H9 (cell line): ENCODE results near the gene R3HCC1L. TPM values are rescaled to one million over a fixed set of nuclear protein-coding genes. Genes with fewer than 3 reads are reported as not detected.

Source experiments
- DNase-seq: peaks from one replicate; pipeline ENCODE4 v3.0.0-alpha.2; 2017
- H2AFZ ChIP-seq: one replicate; pipeline ENCODE4 v1.6.1; 2013; ENCODE audit warnings: mild to moderate bottlenecking, low read length, control low read depth, moderate library complexity
- H2AK5ac ChIP-seq: 2 replicates; pipeline ENCODE4 v1.6.1; 2013; ENCODE audit warnings: low read length, control low read depth, mixed read lengths; ENCODE audit not compliant: insufficient read length
- H2BK120ac ChIP-seq: one replicate; pipeline ENCODE4 v1.6.1; 2013; ENCODE audit warnings: low read depth, mild to moderate bottlenecking, low read length, control low read depth, inconsistent platforms; ENCODE audit not compliant: poor library complexity, severe bottlenecking
- H2BK12ac ChIP-seq: 2 replicates; pipeline ENCODE4 v1.6.1; 2013; ENCODE audit warnings: low read length, control low read depth, mixed read lengths, low read depth; ENCODE audit not compliant: insufficient read length
- H2BK15ac ChIP-seq: 2 replicates; pipeline ENCODE4 v1.6.1; 2013; ENCODE audit warnings: low read depth, low read length, control low read depth
- H2BK20ac ChIP-seq: one replicate; pipeline ENCODE4 v1.6.1; 2013; ENCODE audit warnings: low read depth, mild to moderate bottlenecking, low read length, control low read depth, inconsistent platforms; ENCODE audit not compliant: poor library complexity, severe bottlenecking
- H2BK5ac ChIP-seq: 2 replicates; pipeline ENCODE4 v1.6.1; 2013; ENCODE audit warnings: low read length, control low read depth, mixed read lengths; ENCODE audit not compliant: insufficient read length
- H3K14ac ChIP-seq: 2 replicates; pipeline ENCODE4 v1.6.1; 2013; ENCODE audit warnings: low read length, control low read depth; ENCODE audit not compliant: insufficient read depth
- H3K18ac ChIP-seq: 2 replicates; pipeline ENCODE4 v1.6.1; 2013; ENCODE audit warnings: low read depth, mild to moderate bottlenecking, mixed read lengths, low read length, control low read depth; ENCODE audit not compliant: insufficient read length
- H3K23ac ChIP-seq: 2 replicates; pipeline ENCODE4 v1.6.1; 2013; ENCODE audit warnings: low read length, control low read depth, mixed read lengths, low read depth; ENCODE audit not compliant: insufficient read length
- H3K23me2 ChIP-seq: 2 replicates; pipeline ENCODE4 v1.6.1; 2013; ENCODE audit warnings: low read depth, mild to moderate bottlenecking, mixed read lengths, low read length, control low read depth; ENCODE audit not compliant: insufficient read length, poor library complexity, severe bottlenecking
- H3K27ac ChIP-seq: 2 replicates; pipeline ENCODE4 v1.5.1; 2013; ENCODE audit warnings: low read length, control low read depth, mixed read lengths, low read depth; ENCODE audit not compliant: insufficient read length
- H3K27me3 ChIP-seq: 2 replicates; pipeline ENCODE4 v1.6.1; 2013; ENCODE audit warnings: low read length, control low read depth, inconsistent platforms; ENCODE audit not compliant: insufficient read depth
- H3K4ac ChIP-seq: 2 replicates; pipeline ENCODE4 v1.6.1; 2013; ENCODE audit warnings: low read depth, mild to moderate bottlenecking, control low read depth, inconsistent platforms, low read length, moderate library complexity
- H3K4me1 ChIP-seq: 2 replicates; pipeline ENCODE4 v1.6.1; 2013; ENCODE audit warnings: low read length, control low read depth, inconsistent platforms; ENCODE audit not compliant: insufficient read depth
- H3K4me2 ChIP-seq: 2 replicates; pipeline ENCODE4 v1.6.1; 2013; ENCODE audit warnings: low read length, control low read depth, mixed read lengths; ENCODE audit not compliant: insufficient read length, insufficient read depth
- H3K56ac ChIP-seq: 2 replicates; pipeline ENCODE4 v1.6.1; 2013; ENCODE audit warnings: low read depth, mild to moderate bottlenecking, mixed read lengths, low read length, control low read depth; ENCODE audit not compliant: insufficient read length
- H3K79me1 ChIP-seq: 2 replicates; pipeline ENCODE4 v1.6.1; 2013; ENCODE audit warnings: low read depth, mild to moderate bottlenecking, moderate library complexity, low read length, control low read depth, inconsistent platforms; ENCODE audit not compliant: insufficient read depth, poor library complexity, severe bottlenecking
- H3K79me2 ChIP-seq: 2 replicates; pipeline ENCODE4 v1.6.1; 2013; ENCODE audit warnings: low read length, control low read depth, inconsistent platforms; ENCODE audit not compliant: insufficient read depth
- H3K9ac ChIP-seq: 2 replicates; pipeline ENCODE4 v1.6.1; 2013; ENCODE audit warnings: low read length, control low read depth, mixed read lengths; ENCODE audit not compliant: insufficient read length; ENCODE audit errors: extremely low read depth
- H3K9me3 ChIP-seq: one replicate; pipeline ENCODE4 v1.6.1; 2013; ENCODE audit warnings: low read depth, low read length, inconsistent platforms; ENCODE audit not compliant: control insufficient read depth
- H3T11ph ChIP-seq: one replicate; pipeline ENCODE4 v1.6.1; 2013; ENCODE audit warnings: mild to moderate bottlenecking, low read length, control low read depth, inconsistent platforms
- H4K20me1 ChIP-seq: one replicate; pipeline ENCODE4 v1.6.1; 2013; ENCODE audit not compliant: control insufficient read depth, insufficient read length, insufficient read depth
- H4K5ac ChIP-seq: 2 replicates; pipeline ENCODE4 v1.6.1; 2013; ENCODE audit warnings: low read depth, mild to moderate bottlenecking, mixed read lengths, low read length, control low read depth; ENCODE audit not compliant: insufficient read length
- H4K8ac ChIP-seq: replicated peaks from 2 replicates; pipeline ENCODE4 v1.6.1; 2013; ENCODE audit warnings: low read length, control low read depth, mixed read lengths, low read depth; ENCODE audit not compliant: insufficient read length
- H4K91ac ChIP-seq: 2 replicates; pipeline ENCODE4 v1.6.1; 2013; ENCODE audit warnings: low read depth, mild to moderate bottlenecking, moderate library complexity, mixed read lengths, low read length, control low read depth; ENCODE audit not compliant: insufficient read length
- H3K27ac Mint-ChIP-seq, 3 experiments: 2 replicates in 2 of 3; 3 replicates in 1 of 3; pipeline ENCODE4 v1.8.0; 2020 to 2021; ENCODE audit warnings: mixed read lengths in 3 of 3, mild to moderate bottlenecking in 1 of 3, moderate library complexity in 1 of 3
- H3K27me3 Mint-ChIP-seq: 2 replicates; pipeline ENCODE4 v1.8.0; 2021; ENCODE audit warnings: low read depth, mild to moderate bottlenecking, moderate library complexity, mixed read lengths
- H3K36me3 Mint-ChIP-seq, 3 experiments: 2 replicates in 2 of 3; 3 replicates in 1 of 3; pipeline ENCODE4 v1.8.0; 2020 to 2021; ENCODE audit warnings: low read depth in 3 of 3, mixed read lengths in 3 of 3; ENCODE audit not compliant: insufficient read depth in 1 of 3
- H3K4me1 Mint-ChIP-seq, 2 experiments: 2 replicates each; pipeline ENCODE4 v1.8.0; 2020; ENCODE audit warnings: mixed read lengths in 2 of 2
- H3K4me3 Mint-ChIP-seq, 2 experiments: 2 replicates in 1 of 2; 3 replicates in 1 of 2; pipeline ENCODE4 v1.8.0; 2020 to 2021; ENCODE audit warnings: mild to moderate bottlenecking in 2 of 2, mixed read lengths in 2 of 2, moderate library complexity in 1 of 2
- H3K9me3 Mint-ChIP-seq, 2 experiments: 2 replicates in 1 of 2; 3 replicates in 1 of 2; pipeline ENCODE4 v1.8.0; 2020; ENCODE audit warnings: mild to moderate bottlenecking in 2 of 2, mixed read lengths in 2 of 2, moderate library complexity in 1 of 2
- WGBS: extraction: QIAGEN DNeasy Blood & Tissue Kit; methylation state at CpG from one replicate; pipeline ENCODE4 v1.1.7; 2013; ENCODE audit warnings: missing lambda C conversion rate, low lambda C conversion rate, mixed read lengths; ENCODE audit not compliant: insufficient read length; ENCODE audit errors: extremely low coverage; 5-methylcytosine and 5-hydroxymethylcytosine counted together
- total RNA-seq: library from RNA; stranded (reverse); gene quantifications from 2 replicates; pipeline ENCODE4 v1.2.1, GENCODE V29; 2021
- TF ChIP-seq, protein P1 (sequence below): fragments of 200-600 bp; sonication (generic); conservative IDR thresholded peaks from 3 replicates; pipeline ENCODE4 v1.8.0; 2021; ENCODE audit warnings: antibody characterized with exemption, mild to moderate bottlenecking

The R3HCC1L gene
- total RNA-seq, 1 experiment from 2014 or later, result 18.5 TPM

DNA sequence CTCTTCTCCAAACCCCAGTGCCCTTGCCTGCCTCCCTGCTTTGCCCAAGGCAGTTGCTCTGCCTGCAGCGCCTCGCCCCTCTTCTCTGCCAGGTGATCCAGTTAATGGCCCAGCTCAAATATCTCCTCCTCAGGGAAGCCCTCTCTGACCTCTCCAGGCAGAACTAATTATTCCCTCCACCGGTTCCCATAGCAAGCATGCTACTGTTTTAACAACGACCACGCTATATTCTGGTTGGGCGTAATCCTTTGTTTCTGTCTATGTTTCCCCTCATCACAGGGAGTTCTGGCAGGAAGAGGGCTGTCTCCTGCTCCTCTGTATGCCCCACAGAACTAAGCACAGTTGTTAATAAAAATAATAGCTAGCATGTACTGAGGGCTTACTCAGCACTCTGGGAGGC lies 36.8 kb upstream of the R3HCC1L start:
- H3K56ac ChIP-seq, result no peak overlapping the region
- no peaks in the 10 kb centered on the region for H3K79me2 ChIP-seq
- H3K14ac ChIP-seq, result no peak overlapping the region
- H3K9me3 ChIP-seq, result no peaks in the 10 kb centered on the region
- no peak overlapping the region for H4K8ac ChIP-seq
- H3K9ac ChIP-seq, result no peak overlapping the region
- no peaks in the 10 kb centered on the region for H3K27me3 ChIP-seq
- H2BK5ac ChIP-seq, result no peak overlapping the region
- H3K27ac Mint-ChIP-seq, result no peak overlapping the region
- H3K36me3 Mint-ChIP-seq, result no peaks in the 10 kb centered on the region
- no peaks in the 10 kb centered on the region for H3K9me3 Mint-ChIP-seq
- no peak overlapping the region for H2BK15ac ChIP-seq
- H3K4me2 ChIP-seq, result no peak overlapping the region
- no peak overlapping the region for H2BK120ac ChIP-seq
- no peak overlapping the region for H3K4ac ChIP-seq
- H3K18ac ChIP-seq, result no peak overlapping the region
- no peaks in the 10 kb centered on the region for H3K23me2 ChIP-seq
- H3K27ac ChIP-seq, result no peak overlapping the region
- no peak for DNase-seq
- no peak overlapping the region for H2BK12ac ChIP-seq
- peaks cover 3% of the 10 kb centered on the region; the same call in 1 of the 2 replicates for H3K4me1 ChIP-seq
- WGBS, result no CpG with 5 or more reads among the region's 6 CpGs
- H2AFZ ChIP-seq, result no peak overlapping the region
- peaks cover 5% of the 10 kb centered on the region; the same call in 1 of the 2 replicates for H3K27me3 Mint-ChIP-seq
- TF ChIP-seq, protein P1, sequence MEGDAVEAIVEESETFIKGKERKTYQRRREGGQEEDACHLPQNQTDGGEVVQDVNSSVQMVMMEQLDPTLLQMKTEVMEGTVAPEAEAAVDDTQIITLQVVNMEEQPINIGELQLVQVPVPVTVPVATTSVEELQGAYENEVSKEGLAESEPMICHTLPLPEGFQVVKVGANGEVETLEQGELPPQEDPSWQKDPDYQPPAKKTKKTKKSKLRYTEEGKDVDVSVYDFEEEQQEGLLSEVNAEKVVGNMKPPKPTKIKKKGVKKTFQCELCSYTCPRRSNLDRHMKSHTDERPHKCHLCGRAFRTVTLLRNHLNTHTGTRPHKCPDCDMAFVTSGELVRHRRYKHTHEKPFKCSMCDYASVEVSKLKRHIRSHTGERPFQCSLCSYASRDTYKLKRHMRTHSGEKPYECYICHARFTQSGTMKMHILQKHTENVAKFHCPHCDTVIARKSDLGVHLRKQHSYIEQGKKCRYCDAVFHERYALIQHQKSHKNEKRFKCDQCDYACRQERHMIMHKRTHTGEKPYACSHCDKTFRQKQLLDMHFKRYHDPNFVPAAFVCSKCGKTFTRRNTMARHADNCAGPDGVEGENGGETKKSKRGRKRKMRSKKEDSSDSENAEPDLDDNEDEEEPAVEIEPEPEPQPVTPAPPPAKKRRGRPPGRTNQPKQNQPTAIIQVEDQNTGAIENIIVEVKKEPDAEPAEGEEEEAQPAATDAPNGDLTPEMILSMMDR, result no peak
- no peak overlapping the region for H2BK20ac ChIP-seq
- H3T11ph ChIP-seq, result no peak overlapping the region
- H2AK5ac ChIP-seq, result no peak overlapping the region
- H3K4me1 Mint-ChIP-seq, result peaks cover 8 to 10% of the 10 kb centered on the region in 2 experiments
- no peak overlapping the region for H4K91ac ChIP-seq
- H3K79me1 ChIP-seq, result no peaks in the 10 kb centered on the region
- H3K4me3 Mint-ChIP-seq, result no peak overlapping the region
- no peaks in the 10 kb centered on the region for H4K20me1 ChIP-seq
- no peak overlapping the region for H4K5ac ChIP-seq
- no peak overlapping the region for H3K23ac ChIP-seq
